VCaP (cell line): ENCODE results near the gene NCOA1.

Experiments used
- H3K27ac ChIP-seq: fragments of 450-650 bp; 2 replicates; pipeline ENCODE4 v1.5.1; 2017
- CTCF ChIP-seq: fragments of 450-650 bp; conservative IDR thresholded peaks from 2 replicates; pipeline ENCODE4 v1.5.1; 2017; ENCODE audit warnings: mild to moderate bottlenecking, moderate library complexity

Gene NCOA1

GRCh38 chr2:24509840-24510239, 18.8 kb downstream of the NCOA1 start:
- TF ChIP-seq CTCF, result no peak
- no peak overlapping the region for H3K27ac ChIP-seq

- no peak overlapping the region for H3K27ac ChIP-seq
- no peak for TF ChIP-seq CTCF
Observed at GRCh38 chr2:24510771-24511170, 19.7 kb downstream of the NCOA1 start.

- no peak overlapping the region for H3K27ac ChIP-seq
- TF ChIP-seq CTCF, result no peak
Observed at GRCh38 chr2:24511198-24511597, 20.1 kb downstream of the NCOA1 start.

GRCh38 chr2:24511894-24512293, 20.8 kb downstream of the NCOA1 start:
- no peak overlapping the region for H3K27ac ChIP-seq
- TF ChIP-seq CTCF, result no peak

GRCh38 chr2:24512404-24512803, 21.4 kb downstream of the NCOA1 start:
- H3K27ac ChIP-seq, result no peak overlapping the region
- no peak for TF ChIP-seq CTCF

- no peak overlapping the region for H3K27ac ChIP-seq
- TF ChIP-seq CTCF, result no peak
Observed at GRCh38 chr2:24512831-24513230, 21.8 kb downstream of the NCOA1 start.

GRCh38 chr2:24513281-24514071, 22.4 kb downstream of the NCOA1 start:
- no peak for TF ChIP-seq CTCF
- no peak overlapping the region for H3K27ac ChIP-seq
